ENCODE measurements around the gene ATP6AP2.

The ATP6AP2 gene, protein sequence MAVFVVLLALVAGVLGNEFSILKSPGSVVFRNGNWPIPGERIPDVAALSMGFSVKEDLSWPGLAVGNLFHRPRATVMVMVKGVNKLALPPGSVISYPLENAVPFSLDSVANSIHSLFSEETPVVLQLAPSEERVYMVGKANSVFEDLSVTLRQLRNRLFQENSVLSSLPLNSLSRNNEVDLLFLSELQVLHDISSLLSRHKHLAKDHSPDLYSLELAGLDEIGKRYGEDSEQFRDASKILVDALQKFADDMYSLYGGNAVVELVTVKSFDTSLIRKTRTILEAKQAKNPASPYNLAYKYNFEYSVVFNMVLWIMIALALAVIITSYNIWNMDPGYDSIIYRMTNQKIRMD

DNA sequence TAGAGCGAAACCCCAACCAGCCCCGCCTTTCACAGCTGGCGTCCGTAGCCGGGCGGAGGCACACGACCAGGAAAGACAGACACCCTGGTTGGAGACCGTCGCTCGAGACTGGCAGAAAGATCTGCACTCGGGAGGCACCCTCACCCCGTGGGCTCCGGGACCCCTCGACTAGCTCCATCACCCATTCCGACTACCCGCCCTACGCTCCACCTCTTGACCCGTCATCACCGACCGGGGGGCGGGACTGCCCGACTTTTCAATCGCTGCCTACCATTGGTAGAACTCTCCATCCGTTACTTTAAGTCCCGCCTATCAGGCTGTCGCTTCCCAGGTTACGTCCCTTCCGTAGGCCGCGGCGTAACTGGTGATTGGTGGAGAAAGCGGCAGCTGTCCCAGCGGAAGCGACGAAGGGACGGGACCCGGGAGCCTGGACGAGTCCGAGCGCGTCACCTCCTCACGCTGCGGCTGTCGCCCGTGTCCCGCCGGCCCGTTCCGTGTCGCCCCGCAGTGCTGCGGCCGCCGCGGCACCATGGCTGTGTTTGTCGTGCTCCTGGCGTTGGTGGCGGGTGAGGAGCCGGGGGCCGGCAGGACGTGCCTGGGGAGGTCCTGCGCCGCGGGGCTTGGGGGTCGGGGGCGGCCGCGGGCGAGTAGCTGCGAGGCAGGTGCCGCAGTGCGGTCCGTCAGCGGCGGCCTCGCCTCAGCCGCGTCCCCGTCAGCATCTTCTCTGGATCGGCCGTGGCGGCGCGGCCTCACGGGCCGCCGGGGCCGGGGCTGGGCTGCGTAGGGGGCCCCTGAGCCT, at the start of gene ATP6AP2:
Gene ATP6AP2, plus strand, starts transcription at position 434 of the 799 bp plus-strand sequence. Its CDS starts 96 bp downstream, at position 530.
- H3K9ac ChIP-seq (ENCODE audit: low read length) = no peak within 1 kb of the TSS
- peaks cover 3% of the 10 kb centered on the region for H3K4me1 ChIP-seq (ENCODE audit: control insufficient read depth, low read depth, low read length)
- H3K4me3 ChIP-seq (ENCODE audit: low read length) = peak within 1 kb of the TSS; percentile 66
- no peak within 1 kb of the TSS for H3K27ac ChIP-seq (ENCODE audit: low read length)
- no peaks in the 10 kb centered on the region for H3K27me3 ChIP-seq (ENCODE audit: control insufficient read depth, insufficient read depth, low read length)
- H3K36me3 ChIP-seq (ENCODE audit: control insufficient read depth, low read depth, low read length) = no peaks in the 10 kb centered on the region
- H3K9me3 ChIP-seq (ENCODE audit: control insufficient read depth, low read depth, low read length) = no peaks in the 10 kb centered on the region

DNA sequence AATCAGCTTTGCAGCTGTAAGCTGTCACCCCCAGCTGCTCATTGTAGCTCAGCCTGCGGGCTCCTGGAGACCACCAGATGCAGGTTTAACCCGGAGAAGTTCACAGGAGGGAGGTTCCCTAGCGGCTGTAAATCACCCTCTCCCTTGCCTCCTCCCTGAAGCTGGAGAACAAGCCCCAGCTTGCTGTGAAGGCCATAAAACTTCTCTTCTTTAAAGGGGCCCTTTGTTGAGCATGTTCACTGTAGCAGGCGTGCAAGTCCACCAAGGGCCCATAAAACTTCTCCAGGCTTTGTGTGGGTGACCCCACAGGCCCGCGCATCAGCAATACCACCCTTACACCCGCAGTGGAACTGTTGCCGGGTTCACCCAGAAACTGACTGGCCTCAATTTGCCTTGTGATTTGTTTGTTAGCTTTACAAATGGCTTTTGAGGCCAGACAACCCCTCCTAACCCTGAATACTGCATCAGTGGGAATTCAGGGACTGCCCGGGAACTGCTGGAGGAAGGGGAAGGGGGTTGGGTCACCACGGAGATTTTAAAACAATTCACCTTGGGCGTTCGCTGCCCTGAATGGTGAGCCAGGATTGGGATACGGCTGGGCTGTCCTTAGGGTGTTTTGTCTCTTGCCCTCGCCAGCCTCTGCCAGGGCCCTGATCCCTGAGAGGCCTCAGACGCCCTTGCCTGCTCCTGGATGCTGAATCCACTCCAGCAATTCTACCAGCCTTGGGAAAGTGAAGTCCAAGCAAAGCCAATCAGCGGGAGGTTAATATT, 49.5 kb upstream of the ATP6AP2 start:
- Histone ChIP-seq H3K27ac (ENCODE audit: low read length) (no peak overlapping the region), H3K36me3 (ENCODE audit: control insufficient read depth, low read depth, low read length) (no peaks in the 10 kb centered on the region), H3K9ac (ENCODE audit: low read length) (no peak overlapping the region), H3K27me3 (ENCODE audit: control insufficient read depth, insufficient read depth, low read length) (no peaks in the 10 kb centered on the region), H3K4me3 (ENCODE audit: low read length) (no peak overlapping the region), H3K4me1 (ENCODE audit: control insufficient read depth, low read depth, low read length) (peaks cover 8% of the 10 kb centered on the region), H3K9me3 (ENCODE audit: control insufficient read depth, low read depth, low read length) (no peaks in the 10 kb centered on the region)

GRCh38 chrX:40537310-40537709, 43.5 kb upstream of the ATP6AP2 start:
- Histone ChIP-seq H3K4me3 (ENCODE audit: low read length) (no peak overlapping the region), H3K27ac (ENCODE audit: low read length) (no peak overlapping the region), H3K4me1 (ENCODE audit: control insufficient read depth, low read depth, low read length) (peaks cover 9% of the 10 kb centered on the region), H3K27me3 (ENCODE audit: control insufficient read depth, insufficient read depth, low read length) (no peaks in the 10 kb centered on the region), H3K9me3 (ENCODE audit: control insufficient read depth, low read depth, low read length) (no peaks in the 10 kb centered on the region), H3K9ac (ENCODE audit: low read length) (no peak overlapping the region), H3K36me3 (ENCODE audit: control insufficient read depth, low read depth, low read length) (no peaks in the 10 kb centered on the region)

DNA sequence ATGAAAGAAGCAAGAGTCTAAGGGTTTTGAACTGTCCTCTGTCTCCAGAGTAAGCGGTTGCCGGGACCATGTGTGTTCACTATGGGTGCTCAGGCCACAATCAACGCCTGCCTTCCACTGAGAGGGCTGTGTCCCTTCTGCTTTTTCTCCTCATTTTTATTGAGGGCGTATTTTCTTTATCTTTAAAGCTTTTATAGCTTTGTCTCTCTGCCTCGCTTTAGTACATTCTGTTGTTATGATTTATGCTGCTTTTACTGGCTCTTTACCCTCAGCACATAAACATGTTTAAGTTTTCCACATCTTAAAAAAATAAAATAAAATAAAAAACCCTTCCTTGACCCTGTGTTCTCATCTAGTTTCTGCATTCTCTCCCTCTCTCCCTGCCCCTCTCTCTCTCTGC, 42.4 kb upstream of the ATP6AP2 start:
- Histone ChIP-seq H3K9ac (ENCODE audit: low read length) (no peak overlapping the region), H3K9me3 (ENCODE audit: control insufficient read depth, low read depth, low read length) (no peaks in the 10 kb centered on the region), H3K27ac (ENCODE audit: low read length) (no peak overlapping the region), H3K4me1 (ENCODE audit: control insufficient read depth, low read depth, low read length) (peaks cover 9% of the 10 kb centered on the region), H3K27me3 (ENCODE audit: control insufficient read depth, insufficient read depth, low read length) (no peaks in the 10 kb centered on the region), H3K36me3 (ENCODE audit: control insufficient read depth, low read depth, low read length) (no peaks in the 10 kb centered on the region), H3K4me3 (ENCODE audit: low read length) (no peak overlapping the region)

- Histone ChIP-seq H3K9ac (ENCODE audit: low read length) (no peak overlapping the region), H3K36me3 (ENCODE audit: control insufficient read depth, low read depth, low read length) (no peaks in the 10 kb centered on the region), H3K27me3 (ENCODE audit: control insufficient read depth, insufficient read depth, low read length) (no peaks in the 10 kb centered on the region), H3K4me1 (ENCODE audit: control insufficient read depth, low read depth, low read length) (peaks cover 18% of the 10 kb centered on the region), H3K4me3 (ENCODE audit: low read length) (no peak overlapping the region), H3K27ac (ENCODE audit: low read length) (no peak overlapping the region), H3K9me3 (ENCODE audit: control insufficient read depth, low read depth, low read length) (no peaks in the 10 kb centered on the region)
Observed at GRCh38 chrX:40539214-40540142, 41.3 kb upstream of the ATP6AP2 start.

DNA sequence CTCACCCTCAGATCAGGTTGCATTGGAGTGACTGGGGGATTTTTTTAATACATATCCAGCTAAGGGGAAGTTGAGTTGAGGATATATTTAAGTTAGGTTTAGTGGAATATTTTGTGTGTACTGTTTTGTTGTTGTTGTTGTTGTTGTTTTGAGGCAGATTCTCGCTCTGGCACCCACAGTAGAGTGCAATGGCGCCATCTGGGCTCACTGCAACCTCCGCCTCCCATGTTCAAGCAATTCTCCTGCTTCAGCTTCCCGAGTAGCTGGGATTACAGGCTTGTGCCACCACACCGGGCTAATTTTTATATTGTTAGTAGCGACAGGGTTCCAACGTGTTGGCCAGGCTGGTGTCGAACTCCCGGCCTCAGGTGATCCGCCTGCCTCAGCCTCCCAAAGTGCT, 38.6 kb upstream of the ATP6AP2 start:
- Histone ChIP-seq H3K4me3 (ENCODE audit: low read length) (no peak overlapping the region), H3K4me1 (ENCODE audit: control insufficient read depth, low read depth, low read length) (peaks cover 20% of the 10 kb centered on the region), H3K9ac (ENCODE audit: low read length) (no peak overlapping the region), H3K9me3 (ENCODE audit: control insufficient read depth, low read depth, low read length) (no peaks in the 10 kb centered on the region), H3K27me3 (ENCODE audit: control insufficient read depth, insufficient read depth, low read length) (no peaks in the 10 kb centered on the region), H3K36me3 (ENCODE audit: control insufficient read depth, low read depth, low read length) (no peaks in the 10 kb centered on the region), H3K27ac (ENCODE audit: low read length) (no peak overlapping the region)

GRCh38 chrX:40542972-40543371, 37.8 kb upstream of the ATP6AP2 start:
- Histone ChIP-seq H3K9me3 (ENCODE audit: control insufficient read depth, low read depth, low read length) (no peaks in the 10 kb centered on the region), H3K4me1 (ENCODE audit: control insufficient read depth, low read depth, low read length) (peaks cover 20% of the 10 kb centered on the region), H3K4me3 (ENCODE audit: low read length) (no peak overlapping the region), H3K9ac (ENCODE audit: low read length) (no peak overlapping the region), H3K36me3 (ENCODE audit: control insufficient read depth, low read depth, low read length) (no peaks in the 10 kb centered on the region), H3K27ac (ENCODE audit: low read length) (no peak overlapping the region), H3K27me3 (ENCODE audit: control insufficient read depth, insufficient read depth, low read length) (no peaks in the 10 kb centered on the region)

DNA sequence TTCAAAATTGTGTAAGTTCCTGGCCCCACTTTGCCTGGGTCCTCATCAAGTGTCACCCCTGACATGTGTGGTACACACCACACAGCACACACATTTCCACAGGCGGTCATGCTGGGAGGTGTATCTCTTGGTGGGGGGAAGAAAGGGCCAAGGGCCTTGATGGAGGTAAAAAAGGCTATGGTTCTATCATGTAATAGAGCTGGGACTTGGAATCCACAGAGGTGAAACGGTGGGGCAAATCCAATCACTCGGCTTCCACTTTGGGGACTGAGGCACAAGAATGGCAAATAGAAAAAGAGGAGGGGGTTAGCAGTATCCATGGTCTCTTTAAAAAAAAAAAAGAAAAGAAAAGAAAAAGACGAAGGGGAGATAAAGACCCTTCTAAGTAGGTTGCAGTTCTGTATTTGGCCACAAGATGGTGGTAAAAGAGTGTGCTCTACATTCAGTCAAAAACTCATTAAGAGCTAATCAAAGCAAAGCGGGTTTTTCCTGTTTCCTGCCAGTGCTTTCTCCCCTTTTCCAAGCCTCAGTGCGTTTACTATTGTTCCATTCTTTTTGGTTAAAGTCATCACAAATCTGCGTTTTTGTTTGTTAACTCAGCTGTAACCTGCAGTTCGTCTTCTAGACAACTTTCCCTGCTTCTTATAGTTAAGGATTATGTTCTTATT, 37.0 kb upstream of the ATP6AP2 start:
- H3K27ac ChIP-seq (ENCODE audit: low read length) = no peak overlapping the region
- no peaks in the 10 kb centered on the region for H3K27me3 ChIP-seq (ENCODE audit: control insufficient read depth, insufficient read depth, low read length)
- H3K36me3 ChIP-seq (ENCODE audit: control insufficient read depth, low read depth, low read length) = no peaks in the 10 kb centered on the region
- no peak overlapping the region for H3K4me3 ChIP-seq (ENCODE audit: low read length)
- H3K9me3 ChIP-seq (ENCODE audit: control insufficient read depth, low read depth, low read length) = no peaks in the 10 kb centered on the region
- no peak overlapping the region for H3K9ac ChIP-seq (ENCODE audit: low read length)
- peaks cover 19% of the 10 kb centered on the region for H3K4me1 ChIP-seq (ENCODE audit: control insufficient read depth, low read depth, low read length)

GRCh38 chrX:40544343-40545266, 36.2 kb upstream of the ATP6AP2 start:
- H3K9ac ChIP-seq (ENCODE audit: low read length) = no peak overlapping the region

DNA sequence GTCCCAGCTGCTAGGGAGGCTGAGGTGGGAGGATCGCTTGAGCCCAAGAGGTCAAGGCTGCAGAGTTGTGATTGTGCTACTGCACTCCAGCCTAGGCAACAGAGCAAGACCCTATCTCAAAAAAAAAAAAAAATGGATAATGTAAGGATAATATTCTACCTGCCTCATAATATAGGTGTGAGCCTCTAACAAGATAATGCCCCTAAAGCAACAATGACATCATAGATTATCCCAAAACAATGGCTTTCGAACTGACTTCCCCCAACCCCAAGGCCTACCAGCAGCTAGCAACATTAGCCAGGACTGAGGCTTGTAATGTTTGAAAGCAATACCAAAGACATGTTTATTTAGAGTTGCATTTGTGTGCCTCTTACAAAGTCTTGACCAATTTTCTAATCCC, 33.9 kb upstream of the ATP6AP2 start:
- H3K27ac ChIP-seq (ENCODE audit: low read length) = no peak overlapping the region
- H3K4me1 ChIP-seq (ENCODE audit: control insufficient read depth, low read depth, low read length) = peaks cover 11% of the 10 kb centered on the region
- no peaks in the 10 kb centered on the region for H3K36me3 ChIP-seq (ENCODE audit: control insufficient read depth, low read depth, low read length)

More at GRCh38 chrX:40544343-40545266, 36.2 kb upstream of the ATP6AP2 start:
- H3K4me1 ChIP-seq (ENCODE audit: control insufficient read depth, low read depth, low read length) = peaks cover 13% of the 10 kb centered on the region
- H3K9me3 ChIP-seq (ENCODE audit: control insufficient read depth, low read depth, low read length) = no peaks in the 10 kb centered on the region
- H3K36me3 ChIP-seq (ENCODE audit: control insufficient read depth, low read depth, low read length) = no peaks in the 10 kb centered on the region
- no peaks in the 10 kb centered on the region for H3K27me3 ChIP-seq (ENCODE audit: control insufficient read depth, insufficient read depth, low read length)
- H3K4me3 ChIP-seq (ENCODE audit: low read length) = no peak overlapping the region
- no peak overlapping the region for H3K27ac ChIP-seq (ENCODE audit: low read length)

More for the DNA sequence above, 33.9 kb upstream of the ATP6AP2 start:
- Histone ChIP-seq H3K9ac (ENCODE audit: low read length) (no peak overlapping the region), H3K4me3 (ENCODE audit: low read length) (no peak overlapping the region), H3K9me3 (ENCODE audit: control insufficient read depth, low read depth, low read length) (no peaks in the 10 kb centered on the region), H3K27me3 (ENCODE audit: control insufficient read depth, insufficient read depth, low read length) (no peaks in the 10 kb centered on the region)

Measured in iPS-18a (cell line).